Measurements from ENCODE around the gene NUMA1.

DNA sequence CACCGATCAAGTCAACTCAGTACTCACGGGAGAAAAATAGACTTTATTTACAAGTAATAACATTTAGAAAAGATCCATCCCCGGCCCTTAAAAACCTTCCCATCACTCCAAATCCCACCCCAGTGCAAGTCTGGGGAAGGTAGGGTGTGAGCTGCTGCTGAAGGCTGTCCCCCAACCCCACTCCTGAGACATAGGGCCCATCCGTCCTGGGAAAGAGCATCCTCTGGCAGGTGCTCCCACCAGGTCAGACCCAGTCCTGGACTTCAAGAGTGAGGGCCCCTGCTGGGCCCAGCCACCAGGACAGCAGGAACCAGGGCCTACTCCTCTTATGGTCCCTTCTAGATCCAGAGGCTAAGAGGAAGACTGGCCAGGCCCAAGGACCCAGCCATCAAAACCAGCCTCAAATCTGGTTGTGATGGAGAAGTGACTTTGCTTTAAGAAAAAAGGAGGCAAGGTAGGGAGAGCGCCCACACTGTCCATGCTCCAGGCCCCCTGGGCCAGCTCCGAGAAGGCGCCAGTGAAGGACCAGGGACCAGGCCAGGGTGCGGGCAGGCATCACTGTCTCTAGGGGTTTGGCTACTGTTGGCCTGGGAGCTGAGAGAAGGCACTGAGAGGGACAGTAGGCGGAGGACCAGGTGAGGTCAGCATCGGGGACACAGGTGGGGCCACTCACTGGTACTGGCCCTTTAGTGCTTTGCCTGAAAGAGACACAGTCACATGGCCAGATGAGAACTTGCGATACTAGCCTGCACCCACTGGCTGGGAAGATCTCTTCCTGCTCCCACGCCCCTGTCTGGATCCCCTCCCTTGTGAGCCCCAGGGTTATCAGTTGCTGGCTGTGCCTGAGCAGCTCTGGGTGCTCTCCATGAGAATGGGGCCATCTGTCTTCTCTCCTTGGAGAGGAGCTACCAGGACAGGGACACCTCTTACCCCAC lies 77.2 kb downstream of the NUMA1 start:
- TF ChIP-seq, protein P1, sequence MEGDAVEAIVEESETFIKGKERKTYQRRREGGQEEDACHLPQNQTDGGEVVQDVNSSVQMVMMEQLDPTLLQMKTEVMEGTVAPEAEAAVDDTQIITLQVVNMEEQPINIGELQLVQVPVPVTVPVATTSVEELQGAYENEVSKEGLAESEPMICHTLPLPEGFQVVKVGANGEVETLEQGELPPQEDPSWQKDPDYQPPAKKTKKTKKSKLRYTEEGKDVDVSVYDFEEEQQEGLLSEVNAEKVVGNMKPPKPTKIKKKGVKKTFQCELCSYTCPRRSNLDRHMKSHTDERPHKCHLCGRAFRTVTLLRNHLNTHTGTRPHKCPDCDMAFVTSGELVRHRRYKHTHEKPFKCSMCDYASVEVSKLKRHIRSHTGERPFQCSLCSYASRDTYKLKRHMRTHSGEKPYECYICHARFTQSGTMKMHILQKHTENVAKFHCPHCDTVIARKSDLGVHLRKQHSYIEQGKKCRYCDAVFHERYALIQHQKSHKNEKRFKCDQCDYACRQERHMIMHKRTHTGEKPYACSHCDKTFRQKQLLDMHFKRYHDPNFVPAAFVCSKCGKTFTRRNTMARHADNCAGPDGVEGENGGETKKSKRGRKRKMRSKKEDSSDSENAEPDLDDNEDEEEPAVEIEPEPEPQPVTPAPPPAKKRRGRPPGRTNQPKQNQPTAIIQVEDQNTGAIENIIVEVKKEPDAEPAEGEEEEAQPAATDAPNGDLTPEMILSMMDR (conservative IDR thresholded peaks at IDR 0.05; ENCODE audit: low read length) = no peak
- TF ChIP-seq EZH2phosphoT487 (IDR thresholded peaks at IDR 0.05; ENCODE audit: borderline replicate concordance, low read depth, low read length) = no peak

Measured in OCI-LY7 (cell line).